Skeletal muscle satellite cell (primary cell): Measurements from ENCODE around the gene MARCHF9.

Experiments
- H3K27me3 ChIP-seq: 2 replicates; pipeline ENCODE4 v1.7.0; 2013; ENCODE audit warnings: low read length; ENCODE audit not compliant: control insufficient read depth, insufficient read depth
- H3K36me3 ChIP-seq: 2 replicates; pipeline ENCODE4 v1.7.0; 2013; ENCODE audit warnings: mild to moderate bottlenecking, control low read depth, low read length; ENCODE audit not compliant: insufficient read depth
- H3K4me1 ChIP-seq: 2 replicates; pipeline ENCODE4 v1.7.0; 2013; ENCODE audit warnings: low read length; ENCODE audit not compliant: control insufficient read depth, insufficient read depth
- H3K4me2 ChIP-seq: 2 replicates; pipeline ENCODE4 v1.7.0; 2013; ENCODE audit warnings: mild to moderate bottlenecking, low read length
- H3K4me3 ChIP-seq: 2 replicates; pipeline ENCODE4 v1.7.0; 2013; ENCODE audit warnings: low read length
- H3K9ac ChIP-seq: 2 replicates; pipeline ENCODE4 v1.7.0; 2013; ENCODE audit warnings: mild to moderate bottlenecking, low read depth, low read length, moderate library complexity
- H3K9me3 ChIP-seq: replicated peaks from 2 replicates; pipeline ENCODE4 v1.7.0; 2013; ENCODE audit warnings: mild to moderate bottlenecking, control low read depth, low read length

The MARCHF9 gene

DNA sequence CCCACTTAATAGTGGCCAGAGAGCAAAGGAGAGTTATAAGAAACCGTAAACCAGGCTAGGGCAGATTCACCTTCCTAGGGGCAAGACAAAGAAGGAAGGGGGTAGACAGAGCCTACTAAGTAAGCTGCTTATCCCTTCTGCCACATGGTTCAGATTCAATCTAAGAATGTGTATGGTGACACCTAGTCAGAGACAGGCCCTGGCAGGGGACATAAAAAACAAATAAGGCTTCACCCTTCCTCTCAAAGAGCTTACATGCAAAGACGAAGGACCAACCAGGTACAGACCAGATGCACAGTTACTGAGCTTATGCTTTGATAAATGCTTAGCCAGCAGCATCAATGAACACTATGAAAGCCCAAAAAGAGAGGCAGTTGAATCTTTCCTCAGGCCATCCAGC, 7.6 kb downstream of the MARCHF9 start:
- Histone ChIP-seq H3K36me3 (no peaks in the 10 kb centered on the region), H3K4me2 (no peak overlapping the region), H3K27me3 (peaks cover 36% of the 10 kb centered on the region), H3K9ac (no peak overlapping the region), H3K4me3 (no peak overlapping the region), H3K4me1 (peaks cover 27% of the 10 kb centered on the region), H3K9me3 (no peaks in the 10 kb centered on the region)

DNA sequence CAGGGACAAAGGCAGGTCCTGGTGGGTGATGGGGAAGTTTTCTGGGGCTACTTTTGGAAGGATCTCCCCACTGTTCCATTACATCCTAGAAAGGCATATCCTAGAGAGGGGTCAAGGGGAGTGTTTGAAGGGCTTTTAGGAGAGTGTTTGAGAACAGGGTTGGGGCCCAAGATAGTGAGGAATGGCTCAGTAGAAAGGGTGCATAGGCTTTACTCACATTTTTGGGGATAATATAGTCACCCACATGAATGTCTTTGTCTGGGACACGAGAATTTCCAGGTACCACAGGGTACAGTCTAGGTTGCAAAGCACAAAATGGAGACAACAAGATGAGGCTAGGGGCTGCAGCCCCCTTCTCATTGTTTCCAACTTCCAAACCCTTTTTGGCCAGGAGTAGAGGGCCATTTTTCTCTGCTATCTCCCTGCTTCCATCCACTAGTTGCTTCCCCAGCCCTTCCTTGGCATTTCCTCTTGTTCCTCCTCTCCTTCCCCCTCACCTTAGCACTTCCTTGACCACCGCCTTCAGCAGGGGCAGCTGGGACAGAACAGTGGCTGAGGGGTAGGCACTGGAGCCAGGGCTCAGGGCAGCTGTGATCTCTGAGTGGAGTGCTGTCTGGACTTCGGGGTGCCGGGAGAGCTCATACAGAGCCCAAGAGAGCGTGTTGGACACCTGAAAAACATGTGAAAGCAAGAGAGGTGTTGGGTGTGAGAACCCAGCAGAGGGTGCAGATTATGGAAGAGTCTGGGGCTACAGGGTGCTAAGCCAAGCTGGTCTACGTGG, 9.2 kb downstream of the MARCHF9 start:
- no peak overlapping the region for H3K4me3 ChIP-seq

DNA sequence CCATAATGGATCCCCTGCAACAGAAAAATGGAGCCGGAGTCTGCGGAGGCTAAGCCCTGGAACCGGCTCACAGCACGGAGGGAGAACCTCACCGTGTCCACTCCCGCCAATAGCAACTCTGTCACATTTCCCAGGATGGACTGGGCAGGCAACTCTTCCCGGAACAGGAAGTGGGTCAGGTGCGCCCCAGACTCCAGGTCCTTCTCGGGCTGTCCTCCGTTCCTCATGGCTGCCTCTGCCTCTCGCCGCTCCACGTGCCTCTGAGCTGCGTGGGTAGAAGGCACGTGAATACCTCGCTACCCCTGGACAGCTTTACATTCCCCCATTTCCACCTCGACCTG, 9.7 kb downstream of the MARCHF9 start:
- peak overlapping the region; percentile 50 for H3K4me3 ChIP-seq
- peaks cover 36% of the 10 kb centered on the region for H3K27me3 ChIP-seq
- peaks cover 27% of the 10 kb centered on the region for H3K4me1 ChIP-seq
- peaks cover 8% of the 10 kb centered on the region for H3K36me3 ChIP-seq
- no peak overlapping the region for H3K9ac ChIP-seq
- H3K9me3 ChIP-seq: no peaks in the 10 kb centered on the region
- H3K4me2 ChIP-seq: peak overlapping the region; percentile 69

More for the DNA sequence above, 9.2 kb downstream of the MARCHF9 start:
- H3K9ac ChIP-seq: no peak overlapping the region
- no peak overlapping the region for H3K4me2 ChIP-seq
- no peaks in the 10 kb centered on the region for H3K9me3 ChIP-seq
- H3K4me1 ChIP-seq: peaks cover 27% of the 10 kb centered on the region
- peaks cover 2% of the 10 kb centered on the region for H3K36me3 ChIP-seq
- peaks cover 36% of the 10 kb centered on the region for H3K27me3 ChIP-seq

DNA sequence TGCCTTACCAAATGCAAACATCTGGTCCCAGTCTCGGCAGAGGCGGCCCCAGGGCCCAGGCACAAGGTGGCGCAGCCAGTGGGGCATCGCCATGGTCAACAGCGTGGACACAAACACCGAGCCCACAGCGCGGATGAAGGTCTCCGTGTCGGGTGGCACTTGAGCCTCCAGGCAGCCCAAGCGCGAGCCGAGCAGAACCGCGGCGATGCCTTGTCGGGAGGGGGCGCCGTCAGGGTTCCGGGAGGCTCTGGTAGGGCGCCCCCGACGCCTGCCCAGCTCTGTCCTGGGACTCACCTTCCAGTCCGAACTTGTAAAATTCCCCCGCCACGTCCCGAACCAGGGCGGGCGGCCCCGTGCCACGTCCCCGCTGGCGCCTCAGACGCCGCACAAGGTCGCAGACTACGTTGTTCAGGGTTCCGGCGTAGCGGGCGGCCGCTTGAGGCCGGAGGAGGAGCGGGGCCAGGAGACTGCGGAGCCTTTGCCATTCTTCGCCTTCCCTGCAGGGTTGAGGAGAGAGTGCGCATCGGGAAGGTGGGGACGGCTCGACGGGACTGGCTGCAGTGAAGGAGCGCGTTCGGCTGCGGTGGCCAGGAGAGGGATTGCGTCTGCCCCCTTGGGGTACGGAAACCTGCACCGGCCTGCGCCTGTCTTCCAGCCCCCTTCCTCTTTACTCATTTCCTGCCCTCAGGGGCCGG, 10.2 kb downstream of the MARCHF9 start:
- Histone ChIP-seq H3K4me2 (peak overlapping the region; percentile 69), H3K9ac (no peak overlapping the region), H3K36me3 (peaks cover 12% of the 10 kb centered on the region), H3K9me3 (no peaks in the 10 kb centered on the region), H3K27me3 (peaks cover 36% of the 10 kb centered on the region), H3K4me1 (peaks cover 27% of the 10 kb centered on the region), H3K4me3 (peak overlapping the region; percentile 50)

DNA sequence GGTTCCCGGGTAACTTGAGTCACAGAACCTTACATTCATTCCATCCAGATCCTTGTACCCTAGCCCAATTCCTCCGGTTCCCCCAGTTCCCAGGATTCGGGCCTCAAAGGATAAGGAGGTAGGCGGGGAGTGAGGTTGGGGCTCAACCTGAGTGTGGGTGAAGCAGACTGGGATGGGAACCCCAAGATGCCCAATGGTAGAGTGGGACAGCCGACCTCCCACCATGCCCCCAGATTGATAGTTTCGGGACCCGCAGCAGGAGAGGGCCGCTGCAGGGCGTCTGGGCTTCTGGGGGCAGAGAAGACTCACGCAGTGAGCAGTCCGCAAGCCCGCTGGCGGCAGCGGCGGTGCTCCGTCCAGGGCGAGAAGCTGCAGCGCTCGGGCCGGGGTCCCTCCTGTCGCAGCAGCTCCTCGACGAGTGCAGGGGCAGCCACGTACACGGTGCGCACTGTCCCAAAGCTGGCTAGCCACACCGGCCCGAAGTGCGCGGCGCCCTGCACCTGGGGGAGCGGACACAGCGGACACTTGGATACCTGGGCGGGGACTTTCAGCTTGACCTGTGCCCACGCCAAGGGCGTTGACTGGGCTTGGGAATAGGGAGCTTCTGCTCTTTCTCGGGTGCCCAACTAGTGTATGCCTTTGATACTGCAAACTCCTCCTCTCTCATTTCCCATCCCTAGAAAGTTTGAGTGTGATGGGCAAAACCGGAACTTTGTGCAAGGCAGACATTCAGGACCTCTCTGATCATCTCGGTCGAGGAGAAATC, 11.0 kb downstream of the MARCHF9 start:
- Histone ChIP-seq H3K27me3 (peaks cover 36% of the 10 kb centered on the region), H3K9ac (no peak overlapping the region), H3K4me2 (peak overlapping the region; percentile 69), H3K4me1 (peaks cover 29% of the 10 kb centered on the region), H3K9me3 (no peaks in the 10 kb centered on the region), H3K4me3 (peak overlapping the region; percentile 50), H3K36me3 (peaks cover 17% of the 10 kb centered on the region)

DNA sequence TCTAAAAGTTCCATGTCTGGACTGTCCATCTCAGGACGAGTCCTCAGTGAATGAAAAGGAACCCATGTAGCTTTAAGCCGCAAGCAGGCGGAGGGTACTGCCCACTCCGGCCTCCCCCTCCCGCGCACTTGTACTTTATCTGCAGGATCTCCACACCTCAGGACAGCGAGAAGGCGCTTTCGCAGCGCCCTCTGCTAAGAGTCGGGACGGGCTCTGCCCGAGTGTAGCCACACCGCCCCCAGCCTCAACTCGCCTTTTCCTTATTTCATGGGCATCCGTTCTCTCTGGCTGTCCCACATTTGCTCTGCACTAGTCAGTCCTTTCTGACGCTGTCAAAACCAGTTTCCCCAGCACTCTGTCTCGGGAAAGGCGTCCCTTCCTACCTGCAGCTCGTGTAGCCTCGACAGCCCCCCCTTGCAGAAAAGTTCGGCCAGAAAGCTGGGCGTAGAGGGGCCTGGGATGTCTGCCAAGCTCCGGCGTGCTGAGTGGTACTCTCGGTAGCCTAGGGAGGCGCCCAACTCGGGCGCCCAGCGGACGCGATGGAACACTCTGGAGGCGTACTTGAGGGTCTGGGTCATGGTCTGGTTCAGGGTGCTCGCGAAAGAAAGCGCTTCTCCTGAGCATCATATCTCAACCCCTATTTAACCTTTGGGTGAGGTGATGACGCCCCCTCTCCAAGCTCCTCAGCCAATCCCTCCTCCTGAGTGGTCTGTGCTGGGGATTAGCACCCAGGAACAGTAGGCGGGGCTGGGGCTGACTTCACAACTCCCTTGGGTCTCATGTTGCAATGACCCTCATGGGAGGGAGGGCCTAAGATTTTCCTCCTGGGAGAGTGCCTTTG, 11.8 kb downstream of the MARCHF9 start, which contains the start of gene CYP27B1:
TSS of gene CYP27B1 (minus strand) at position 615 of the 841 bp plus-strand sequence. CDS start at position 578, 37 bp downstream.
- peak within 1 kb of the TSS; percentile 69 for H3K4me2 ChIP-seq
- H3K9ac ChIP-seq: no peak within 1 kb of the TSS
- peak within 1 kb of the TSS; percentile 50 for H3K4me3 ChIP-seq
- peaks cover 36% of the 10 kb centered on the region for H3K27me3 ChIP-seq
- H3K9me3 ChIP-seq: no peaks in the 10 kb centered on the region
- H3K36me3 ChIP-seq: peaks cover 18% of the 10 kb centered on the region
- peaks cover 35% of the 10 kb centered on the region for H3K4me1 ChIP-seq

DNA sequence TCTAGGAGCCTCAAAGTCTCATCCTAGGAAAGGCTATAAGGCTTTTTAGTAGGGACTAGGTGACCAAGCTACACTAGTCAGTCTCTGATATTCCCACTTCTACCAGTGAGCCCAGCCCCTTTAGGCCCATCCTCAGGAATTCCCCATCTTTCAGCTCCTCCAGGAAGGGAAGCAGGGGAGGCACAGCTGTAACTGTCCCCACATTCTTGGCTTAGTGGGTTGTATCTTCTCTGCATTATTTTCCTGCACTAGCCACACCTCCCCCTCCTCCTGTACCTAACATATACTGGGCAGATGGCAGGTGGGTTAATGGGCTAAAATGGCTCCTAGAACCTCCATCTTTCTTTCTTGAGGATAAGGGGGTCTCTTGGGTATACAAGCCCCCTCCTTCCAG, 12.4 kb downstream of the MARCHF9 start:
- H3K4me1 ChIP-seq: peaks cover 35% of the 10 kb centered on the region
- no peak overlapping the region for H3K4me3 ChIP-seq
- peaks cover 36% of the 10 kb centered on the region for H3K27me3 ChIP-seq
- no peak overlapping the region for H3K9ac ChIP-seq
- H3K36me3 ChIP-seq: peaks cover 18% of the 10 kb centered on the region
- H3K9me3 ChIP-seq: no peaks in the 10 kb centered on the region
- H3K4me2 ChIP-seq: peak overlapping the region; percentile 69

DNA sequence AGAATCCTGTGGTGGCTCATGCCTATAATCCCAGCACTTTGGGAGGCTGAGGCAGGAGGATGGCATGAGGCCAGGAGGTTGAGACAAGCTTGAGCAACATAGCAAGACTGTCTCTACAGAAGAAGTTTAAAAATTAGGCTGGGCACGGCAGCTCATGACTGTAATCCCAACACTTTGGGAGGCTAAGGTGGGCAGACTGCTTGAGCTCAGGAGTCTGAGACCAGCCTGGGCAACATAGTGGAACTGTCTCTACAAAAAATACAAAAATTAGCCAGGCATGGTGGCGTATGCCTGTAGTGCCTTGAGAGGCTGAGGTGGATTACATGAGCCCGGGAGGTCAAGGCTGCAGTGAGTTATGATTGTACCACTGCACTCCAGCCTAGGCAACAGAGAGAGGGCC, 13.0 kb downstream of the MARCHF9 start:
- H3K4me1 ChIP-seq: peaks cover 35% of the 10 kb centered on the region
- no peak overlapping the region for H3K4me2 ChIP-seq
- no peak overlapping the region for H3K9ac ChIP-seq
- no peaks in the 10 kb centered on the region for H3K9me3 ChIP-seq
- peaks cover 36% of the 10 kb centered on the region for H3K27me3 ChIP-seq
- H3K4me3 ChIP-seq: no peak overlapping the region
- peaks cover 18% of the 10 kb centered on the region for H3K36me3 ChIP-seq

DNA sequence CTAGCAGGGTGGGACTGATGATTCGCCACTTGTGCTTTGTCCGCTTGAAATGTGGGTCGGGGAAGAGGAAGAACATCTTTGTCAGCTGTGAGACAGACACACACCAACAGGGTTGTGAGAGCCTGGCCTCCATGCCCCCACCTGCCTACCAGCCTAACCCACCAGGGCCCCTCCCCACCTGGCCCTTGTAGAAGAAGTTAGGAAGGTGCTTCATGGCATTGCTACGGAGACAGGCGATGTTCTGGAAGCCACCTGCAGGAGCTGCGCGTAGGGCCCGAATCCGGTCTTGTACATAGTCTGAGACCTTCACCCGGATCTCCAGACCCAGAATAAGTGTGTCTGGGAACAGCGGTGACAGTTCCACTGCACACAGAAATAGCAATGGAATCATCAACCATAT, 14.7 kb downstream of the MARCHF9 start:
- peaks cover 26% of the 10 kb centered on the region for H3K27me3 ChIP-seq
- H3K4me3 ChIP-seq: no peak overlapping the region
- H3K36me3 ChIP-seq: peaks cover 18% of the 10 kb centered on the region
- no peak overlapping the region for H3K9ac ChIP-seq
- no peak overlapping the region for H3K4me2 ChIP-seq
- H3K9me3 ChIP-seq: no peaks in the 10 kb centered on the region
- peaks cover 35% of the 10 kb centered on the region for H3K4me1 ChIP-seq

DNA sequence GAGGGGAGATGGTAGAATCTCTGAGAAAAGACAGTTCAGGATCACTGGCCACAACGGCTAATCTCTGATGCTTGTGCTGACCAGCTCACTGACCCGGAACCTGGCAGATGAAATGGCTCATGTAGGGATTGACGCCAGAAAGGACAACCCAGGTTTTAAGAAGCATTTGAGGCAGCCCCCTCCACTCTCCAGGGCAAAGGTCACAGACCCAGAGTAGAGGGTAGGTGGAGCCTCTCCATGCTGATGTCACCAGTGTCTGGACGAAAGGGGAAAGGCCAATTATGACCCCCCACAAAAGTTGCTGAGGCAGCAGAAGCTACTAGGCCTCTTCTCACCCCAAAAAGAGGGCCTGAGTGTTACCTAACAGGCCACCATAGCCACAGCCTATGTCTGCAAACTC, 15.8 kb downstream of the MARCHF9 start:
- no peaks in the 10 kb centered on the region for H3K9me3 ChIP-seq
- H3K4me1 ChIP-seq: peaks cover 25% of the 10 kb centered on the region
- H3K27me3 ChIP-seq: peaks cover 15% of the 10 kb centered on the region
- peak overlapping the region; percentile 99 for H3K4me2 ChIP-seq
- peaks cover 18% of the 10 kb centered on the region for H3K36me3 ChIP-seq
- peak overlapping the region; percentile 94 for H3K4me3 ChIP-seq
- no peak overlapping the region for H3K9ac ChIP-seq
